Panc1 (cell line): ENCODE data around the gene PLPP4. TPM values are rescaled to one million over a fixed set of nuclear protein-coding genes. Genes with fewer than 3 reads are reported as not detected.

Source experiments
- ATAC-seq: fragments of 200-7000 bp; cut with Tn5 transposase; 2 replicates; pipeline ENCODE4 v1.9.1; 2020; ENCODE audit warnings: mild to moderate bottlenecking, moderate library complexity
- BruUV-seq: library from RNA; stranded (reverse); fragments of 400-500 nt; replicated peaks from 2 replicates; lab custom pipeline; 2021; lab: Mats Ljungman, UMichigan
- CTCF ChIA-PET: fragments of 300-600 bp; sonication (Branson Sonifier 250); formaldehyde crosslinking; loops from one replicate; lab custom pipeline; 2022; ENCODE audit warnings: antibody characterized with exemption; lab: Charles Lee
- POLR2A ChIA-PET: fragments of 300-600 bp; sonication (Branson Sonifier 250); formaldehyde crosslinking; loops from one replicate; lab custom pipeline; 2022; ENCODE audit warnings: antibody characterized with exemption; lab: Charles Lee
- DNase-seq: peaks from one replicate; pipeline ENCODE4 v3.0.0-alpha.2; 2010; ENCODE audit warnings: low read depth, low spot score
- H3K27ac ChIP-seq: 2 replicates; pipeline ENCODE4 v1.5.1; 2011; ENCODE audit warnings: mild to moderate bottlenecking, low read length, inconsistent platforms
- H3K27me3 ChIP-seq: fragments of 200-500 bp; sonication (Bioruptor generic); 2 replicates; pipeline ENCODE4 v1.6.0; 2014; ENCODE audit warnings: low read length, inconsistent platforms; ENCODE audit not compliant: control insufficient read depth, insufficient read depth
- H3K36me3 ChIP-seq: fragments of 200-500 bp; sonication (Bioruptor generic); 2 replicates; pipeline ENCODE4 v1.5.1; 2014; ENCODE audit warnings: inconsistent platforms, mild to moderate bottlenecking, low read length, moderate library complexity; ENCODE audit not compliant: control insufficient read depth, insufficient read depth
- H3K4me1 ChIP-seq: 2 replicates; pipeline ENCODE4 v1.5.1; 2011; ENCODE audit warnings: inconsistent platforms, mild to moderate bottlenecking, low read length, moderate library complexity; ENCODE audit not compliant: control insufficient read depth, insufficient read depth
- H3K4me3 ChIP-seq, 2 experiments: 2 replicates each; pipeline ENCODE4 v1.5.1; 2011 to 2012; ENCODE audit warnings: low read depth in 2 of 2, low read length in 2 of 2, mild to moderate bottlenecking in 2 of 2, inconsistent platforms in 1 of 2, moderate library complexity in 1 of 2
- H3K9me3 ChIP-seq: fragments of 200-500 bp; sonication (Bioruptor generic); 2 replicates; pipeline ENCODE4 v1.5.1; 2014; ENCODE audit warnings: low read depth, mild to moderate bottlenecking, inconsistent platforms, low read length, moderate library complexity; ENCODE audit not compliant: control insufficient read depth, insufficient read depth
- CTCF ChIP-seq: fragments of 450-650 bp; IDR thresholded peaks from 2 replicates; pipeline ENCODE4 v1.5.1; 2017; ENCODE audit warnings: mild to moderate bottlenecking
- POLR2AphosphoS5 ChIP-seq: IDR thresholded peaks from 2 replicates; pipeline ENCODE4 v1.6.1; 2012; ENCODE audit warnings: mild to moderate bottlenecking, low read depth, low read length, moderate library complexity
- REST ChIP-seq, 2 experiments: IDR thresholded peaks; 2 replicates each; pipeline ENCODE4 v1.6.1; 2011 to 2012; ENCODE audit warnings: low read depth in 2 of 2, control low read depth in 1 of 2, low read length in 1 of 2, mild to moderate bottlenecking in 1 of 2, moderate library complexity in 1 of 2; ENCODE audit not compliant: insufficient read depth in 1 of 2
- SIN3A ChIP-seq: IDR thresholded peaks from 2 replicates; pipeline ENCODE4 v1.6.1; 2012; ENCODE audit warnings: low read depth, mild to moderate bottlenecking, low read length, moderate library complexity, borderline replicate concordance; ENCODE audit not compliant: insufficient read depth
- TCF7L2 ChIP-seq: IDR thresholded peaks from 2 replicates; pipeline ENCODE4 v1.6.1; 2011; ENCODE audit warnings: mild to moderate bottlenecking, low read depth, low read length, inconsistent platforms
- in situ Hi-C: cut with HindIII; loops from 2 replicates; pipeline ENCODE4 v1.10.0; 2016; ENCODE audit warnings: low sequenced_read_pairs, low pct_unique_long_range_greater_than_20kb
- intact Hi-C: fragments of 100-400 bp; cut with micrococcal nuclease; formaldehyde crosslinking; loops from one replicate; pipeline ENCODE4 v1.10.0; 2022; ENCODE audit not compliant: unreplicated experiment
- total RNA-seq: library from RNA; stranded (reverse); gene quantifications from one replicate; pipeline ENCODE4 v1.2.1, GENCODE V29; 2021; ENCODE audit not compliant: unreplicated experiment

Gene PLPP4
- total RNA-seq, 1 experiment from 2014 or later: 0.18 TPM

- POLR2A ChIA-PET: no interaction called here
- intact Hi-C loops: no loop called here
- no peak for TF ChIP-seq TCF7L2
- no peak for TF ChIP-seq POLR2AphosphoS5
- TF ChIP-seq REST (IDR thresholded peaks at IDR 0.05; ENCODE audit: insufficient read depth in 1 of 2, low read depth in 2 of 2, low read length in 1 of 2): no peak
- no peak for TF ChIP-seq SIN3A
- no peak for TF ChIP-seq CTCF
- Histone ChIP-seq H3K36me3 (no peaks in the 10 kb centered on the region), H3K27me3 (no peaks in the 10 kb centered on the region), H3K27ac (no peak overlapping the region), H3K4me1 (no peaks in the 10 kb centered on the region), H3K4me3 (no peak overlapping the region), H3K9me3 (no peaks in the 10 kb centered on the region)
- DNase-seq (no peak), ATAC-seq (no peak)
- in situ Hi-C loops: no loop called here
- BruUV-seq: no TSS peak
- CTCF ChIA-PET: no interaction called here
These were observed 149.2 kb downstream of the PLPP4 start for GRCh38 chr10:120606051-120606764.

GRCh38 chr10:120607016-120607709 lies 150.1 kb downstream of the PLPP4 start:
- in situ Hi-C loops: no loop called here
- DNase-seq: no peak

More at GRCh38 chr10:120607016-120607709, 150.1 kb downstream of the PLPP4 start:
- no TSS peak for BruUV-seq
- no peak for TF ChIP-seq SIN3A
- no peak for TF ChIP-seq CTCF
- no peak for TF ChIP-seq POLR2AphosphoS5
- no peak for TF ChIP-seq REST (IDR thresholded peaks at IDR 0.05; ENCODE audit: insufficient read depth in 1 of 2, low read depth in 2 of 2, low read length in 1 of 2)
- no peak for TF ChIP-seq TCF7L2
- CTCF ChIA-PET: no interaction called here
- ATAC-seq: no peak
- Histone ChIP-seq H3K27ac (no peak overlapping the region), H3K4me1 (no peaks in the 10 kb centered on the region), H3K9me3 (no peaks in the 10 kb centered on the region), H3K27me3 (no peaks in the 10 kb centered on the region), H3K4me3 (no peak overlapping the region), H3K36me3 (no peaks in the 10 kb centered on the region)
- intact Hi-C loops: no loop called here
- POLR2A ChIA-PET: no interaction called here
